ENCODE data around the gene TAF11L9. TPM values are rescaled to one million over a fixed set of nuclear protein-coding genes. Genes with fewer than 3 reads are reported as not detected.
"Not testable (repeated sequence)": the region's sequence is repeated elsewhere in the genome, so short reads cannot be mapped to it uniquely, and the experiment has no call there.

The TAF11L9 gene
- total and polyA plus RNA-seq, 4 donors, result not detected

GRCh38 chr5:17614872-17615605 is 20.8 kb upstream of the TAF11L9 start:
- no peaks in the 10 kb centered on the region for H3K9me3 ChIP-seq (ENCODE audit: control insufficient read depth in 4 of 4, low read length in 3 of 4)
- WGBS, result 89% methylated on average over 17 of the region's 17 CpGs
- H3K27ac ChIP-seq (ENCODE audit: low read depth in 1 of 2, low read length in 2 of 2), result no peak overlapping the region
- H3K9ac ChIP-seq (ENCODE audit: low read depth in 1 of 2, low read length in 2 of 2), result no peak overlapping the region
- H3K4me1 ChIP-seq (ENCODE audit: control insufficient read depth in 4 of 4, insufficient read depth in 4 of 4, low read length in 3 of 4), result no peaks in the 10 kb centered on the region
- no peak overlapping the region for H3K4me3 ChIP-seq (ENCODE audit: low read depth in 1 of 3, low read length in 3 of 3)
- no peaks in the 10 kb centered on the region for H3K27me3 ChIP-seq (ENCODE audit: control insufficient read depth in 4 of 4, insufficient read depth in 4 of 4, low read length in 3 of 4)
- no peak for TF ChIP-seq FOXA2 (IDR thresholded peaks at IDR 0.05)
- no peak for TF ChIP-seq HNF4G (IDR thresholded peaks at IDR 0.05)
- no peak for TF ChIP-seq ATF3 (IDR thresholded peaks at IDR 0.05)
- TF ChIP-seq, protein P1, sequence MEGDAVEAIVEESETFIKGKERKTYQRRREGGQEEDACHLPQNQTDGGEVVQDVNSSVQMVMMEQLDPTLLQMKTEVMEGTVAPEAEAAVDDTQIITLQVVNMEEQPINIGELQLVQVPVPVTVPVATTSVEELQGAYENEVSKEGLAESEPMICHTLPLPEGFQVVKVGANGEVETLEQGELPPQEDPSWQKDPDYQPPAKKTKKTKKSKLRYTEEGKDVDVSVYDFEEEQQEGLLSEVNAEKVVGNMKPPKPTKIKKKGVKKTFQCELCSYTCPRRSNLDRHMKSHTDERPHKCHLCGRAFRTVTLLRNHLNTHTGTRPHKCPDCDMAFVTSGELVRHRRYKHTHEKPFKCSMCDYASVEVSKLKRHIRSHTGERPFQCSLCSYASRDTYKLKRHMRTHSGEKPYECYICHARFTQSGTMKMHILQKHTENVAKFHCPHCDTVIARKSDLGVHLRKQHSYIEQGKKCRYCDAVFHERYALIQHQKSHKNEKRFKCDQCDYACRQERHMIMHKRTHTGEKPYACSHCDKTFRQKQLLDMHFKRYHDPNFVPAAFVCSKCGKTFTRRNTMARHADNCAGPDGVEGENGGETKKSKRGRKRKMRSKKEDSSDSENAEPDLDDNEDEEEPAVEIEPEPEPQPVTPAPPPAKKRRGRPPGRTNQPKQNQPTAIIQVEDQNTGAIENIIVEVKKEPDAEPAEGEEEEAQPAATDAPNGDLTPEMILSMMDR (IDR thresholded peaks at IDR 0.05; ENCODE audit: low read depth, low read length, missing input control), result no peak
- TF ChIP-seq, protein P2, sequence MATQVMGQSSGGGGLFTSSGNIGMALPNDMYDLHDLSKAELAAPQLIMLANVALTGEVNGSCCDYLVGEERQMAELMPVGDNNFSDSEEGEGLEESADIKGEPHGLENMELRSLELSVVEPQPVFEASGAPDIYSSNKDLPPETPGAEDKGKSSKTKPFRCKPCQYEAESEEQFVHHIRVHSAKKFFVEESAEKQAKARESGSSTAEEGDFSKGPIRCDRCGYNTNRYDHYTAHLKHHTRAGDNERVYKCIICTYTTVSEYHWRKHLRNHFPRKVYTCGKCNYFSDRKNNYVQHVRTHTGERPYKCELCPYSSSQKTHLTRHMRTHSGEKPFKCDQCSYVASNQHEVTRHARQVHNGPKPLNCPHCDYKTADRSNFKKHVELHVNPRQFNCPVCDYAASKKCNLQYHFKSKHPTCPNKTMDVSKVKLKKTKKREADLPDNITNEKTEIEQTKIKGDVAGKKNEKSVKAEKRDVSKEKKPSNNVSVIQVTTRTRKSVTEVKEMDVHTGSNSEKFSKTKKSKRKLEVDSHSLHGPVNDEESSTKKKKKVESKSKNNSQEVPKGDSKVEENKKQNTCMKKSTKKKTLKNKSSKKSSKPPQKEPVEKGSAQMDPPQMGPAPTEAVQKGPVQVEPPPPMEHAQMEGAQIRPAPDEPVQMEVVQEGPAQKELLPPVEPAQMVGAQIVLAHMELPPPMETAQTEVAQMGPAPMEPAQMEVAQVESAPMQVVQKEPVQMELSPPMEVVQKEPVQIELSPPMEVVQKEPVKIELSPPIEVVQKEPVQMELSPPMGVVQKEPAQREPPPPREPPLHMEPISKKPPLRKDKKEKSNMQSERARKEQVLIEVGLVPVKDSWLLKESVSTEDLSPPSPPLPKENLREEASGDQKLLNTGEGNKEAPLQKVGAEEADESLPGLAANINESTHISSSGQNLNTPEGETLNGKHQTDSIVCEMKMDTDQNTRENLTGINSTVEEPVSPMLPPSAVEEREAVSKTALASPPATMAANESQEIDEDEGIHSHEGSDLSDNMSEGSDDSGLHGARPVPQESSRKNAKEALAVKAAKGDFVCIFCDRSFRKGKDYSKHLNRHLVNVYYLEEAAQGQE (IDR thresholded peaks at IDR 0.05), result no peak
- H3K36me3 ChIP-seq (ENCODE audit: control insufficient read depth in 4 of 4, insufficient read depth in 3 of 4, low read depth in 1 of 4, low read length in 3 of 4), result no peaks in the 10 kb centered on the region
- no peak for DNase-seq (ENCODE audit: low spot score)

DNA sequence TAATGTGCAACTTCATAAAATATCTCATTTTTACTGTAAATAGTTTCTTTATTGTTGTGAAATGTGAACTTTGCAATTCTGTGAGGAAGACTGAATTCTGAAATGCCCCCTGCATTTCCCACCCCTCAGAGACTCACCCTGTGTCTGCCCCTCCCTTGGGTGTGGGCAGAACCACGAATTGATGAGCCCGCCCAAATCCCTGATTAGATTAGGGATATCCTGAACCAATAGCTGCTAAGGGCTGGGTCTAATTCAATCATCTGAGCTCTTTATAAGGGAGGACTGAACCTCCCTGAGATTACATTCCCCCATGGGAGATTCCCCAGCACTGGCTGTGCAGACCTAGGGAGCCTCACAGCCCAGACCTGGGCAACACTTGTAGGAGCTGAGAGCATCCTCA is 15.9 kb upstream of the TAF11L9 start, which contains the start of gene TAF11L12:
TSS of gene TAF11L12 (plus strand) at position 301 of the 400 bp plus-strand sequence.
- not testable (repeated sequence) for H3K27ac ChIP-seq (ENCODE audit: low read depth in 1 of 2, low read length in 2 of 2); H3K4me3 ChIP-seq (ENCODE audit: low read depth in 1 of 3, low read length in 3 of 3); H3K4me1 ChIP-seq (ENCODE audit: control insufficient read depth in 4 of 4, insufficient read depth in 4 of 4, low read length in 3 of 4); H3K9me3 ChIP-seq (ENCODE audit: control insufficient read depth in 4 of 4, low read length in 3 of 4); H3K36me3 ChIP-seq (ENCODE audit: control insufficient read depth in 4 of 4, insufficient read depth in 3 of 4, low read depth in 1 of 4, low read length in 3 of 4); DNase-seq (ENCODE audit: low spot score); H3K27me3 ChIP-seq (ENCODE audit: control insufficient read depth in 4 of 4, insufficient read depth in 4 of 4, low read length in 3 of 4); H3K9ac ChIP-seq (ENCODE audit: low read depth in 1 of 2, low read length in 2 of 2)
- WGBS, result 64% methylated on average over 2 of the region's 2 CpGs

- H3K27me3 ChIP-seq (ENCODE audit: control insufficient read depth in 4 of 4, insufficient read depth in 4 of 4, low read length in 3 of 4); H3K27ac ChIP-seq (ENCODE audit: low read depth in 1 of 2, low read length in 2 of 2); H3K4me1 ChIP-seq (ENCODE audit: control insufficient read depth in 4 of 4, insufficient read depth in 4 of 4, low read length in 3 of 4); H3K4me3 ChIP-seq (ENCODE audit: low read depth in 1 of 3, low read length in 3 of 3); DNase-seq (ENCODE audit: low spot score); H3K9ac ChIP-seq (ENCODE audit: low read depth in 1 of 2, low read length in 2 of 2); H3K36me3 ChIP-seq (ENCODE audit: control insufficient read depth in 4 of 4, insufficient read depth in 3 of 4, low read depth in 1 of 4, low read length in 3 of 4); H3K9me3 ChIP-seq (ENCODE audit: control insufficient read depth in 4 of 4, low read length in 3 of 4): not testable (repeated sequence)
- 61% methylated on average over 4 of the region's 4 CpGs for WGBS
These were observed 13.3 kb upstream of the TAF11L9 start for GRCh38 chr5:17607461-17607860.

DNA sequence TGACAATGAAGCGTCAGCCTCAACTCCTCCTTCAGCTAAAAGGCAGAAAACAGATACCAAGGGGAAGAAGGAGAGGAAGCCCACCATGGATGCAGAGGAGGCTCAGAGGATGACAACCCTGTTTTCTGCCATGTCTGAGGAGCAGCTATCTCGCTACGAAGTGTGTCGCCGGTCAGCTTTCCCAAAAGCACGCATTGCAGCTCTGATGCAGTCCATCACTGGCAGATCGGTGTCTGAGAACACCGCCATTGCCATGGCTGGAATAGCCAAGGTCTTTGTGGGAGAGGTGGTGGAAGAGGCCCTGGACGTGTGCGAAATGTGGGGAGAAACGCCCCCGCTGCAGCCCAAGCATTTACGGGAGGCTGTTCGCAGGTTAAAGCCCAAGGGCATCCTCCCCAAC is 10.8 kb upstream of the TAF11L9 start:
- 89% methylated on average over 14 of the region's 14 CpGs for WGBS
- Histone ChIP-seq H3K4me1 (ENCODE audit: control insufficient read depth in 4 of 4, insufficient read depth in 4 of 4, low read length in 3 of 4) (no peaks in the 10 kb centered on the region), H3K9ac (ENCODE audit: low read depth in 1 of 2, low read length in 2 of 2) (no peak overlapping the region)

More for the DNA sequence above, 10.8 kb upstream of the TAF11L9 start:
- Histone ChIP-seq H3K27me3 (ENCODE audit: control insufficient read depth in 4 of 4, insufficient read depth in 4 of 4, low read length in 3 of 4) (peaks cover 0 to 2% (median 0%) of the 10 kb centered on the region in 4 donors), H3K4me3 (ENCODE audit: low read depth in 1 of 3, low read length in 3 of 3) (no peak overlapping the region), H3K36me3 (ENCODE audit: control insufficient read depth in 4 of 4, insufficient read depth in 3 of 4, low read depth in 1 of 4, low read length in 3 of 4) (no peaks in the 10 kb centered on the region), H3K27ac (ENCODE audit: low read depth in 1 of 2, low read length in 2 of 2) (no peak overlapping the region), H3K9me3 (ENCODE audit: control insufficient read depth in 4 of 4, low read length in 3 of 4) (no peaks in the 10 kb centered on the region)
- DNase-seq (ENCODE audit: low spot score), result no peak
- TF ChIP-seq, protein P2 (IDR thresholded peaks at IDR 0.05), result no peak
- TF ChIP-seq RAD21 (IDR thresholded peaks at IDR 0.05) (no peak), GABPA (IDR thresholded peaks at IDR 0.05 in 1 of 2, conservative IDR thresholded peaks at IDR 0.05 in 1 of 2) (no peak), HNF4G (IDR thresholded peaks at IDR 0.05) (no peak), SP1 (IDR thresholded peaks at IDR 0.05) (no peak)

Measured in liver (tissue), 9 donors.